A673 (cell line): ENCODE results near the gene CFAP46. TPM values are rescaled to one million over a fixed set of nuclear protein-coding genes. Genes with fewer than 3 reads are reported as not detected.

Experiments
- BruUV-seq: library from RNA; stranded (reverse); fragments of 400-500 nt; replicated peaks from 2 replicates; lab custom pipeline; 2021; lab: Mats Ljungman, UMichigan
- CTCF ChIA-PET: fragments of 300-600 bp; sonication (Branson Sonifier 250); formaldehyde crosslinking; loops from one replicate; lab custom pipeline; 2022; ENCODE audit warnings: antibody characterized with exemption; lab: Charles Lee
- POLR2A ChIA-PET: fragments of 300-600 bp; sonication (Branson Sonifier 250); formaldehyde crosslinking; loops from one replicate; lab custom pipeline; 2022; ENCODE audit warnings: antibody characterized with exemption; ENCODE audit not compliant: low non-redundant PET; lab: Charles Lee
- DNase-seq: peaks from one replicate; pipeline ENCODE4 v3.0.0-alpha.2; 2015; ENCODE audit warnings: low spot score
- H3K27ac ChIP-seq: fragments of 200-600 bp; sonication (generic); 2 replicates; pipeline ENCODE4 v1.5.1; 2016; ENCODE audit warnings: mixed run types, low read depth, mild to moderate bottlenecking, mixed read lengths, antibody characterized with exemption, low read length; ENCODE audit not compliant: poor library complexity, severe bottlenecking
- H3K27me3 ChIP-seq: fragments of 200-600 bp; sonication (generic); replicated peaks from 2 replicates; pipeline ENCODE4 v1.6.1; 2017; ENCODE audit warnings: mixed run types, low read depth, mild to moderate bottlenecking, mixed read lengths, antibody characterized with exemption, low read length; ENCODE audit not compliant: insufficient read depth, poor library complexity
- H3K36me3 ChIP-seq: fragments of 200-600 bp; sonication (generic); 2 replicates; pipeline ENCODE4 v1.6.1; 2016; ENCODE audit warnings: mixed run types, mild to moderate bottlenecking, mixed read lengths, antibody characterized with exemption, low read length; ENCODE audit not compliant: insufficient read depth, poor library complexity, severe bottlenecking
- H3K4me1 ChIP-seq: fragments of 200-600 bp; sonication (generic); 2 replicates; pipeline ENCODE4 v1.6.1; 2017; ENCODE audit warnings: mixed run types, mild to moderate bottlenecking, mixed read lengths, antibody characterized with exemption, low read length; ENCODE audit not compliant: insufficient read depth, poor library complexity, severe bottlenecking
- H3K4me3 ChIP-seq: fragments of 200-600 bp; sonication (generic); 2 replicates; pipeline ENCODE4 v1.5.1; 2016; ENCODE audit warnings: low read depth, mixed run types, mild to moderate bottlenecking, mixed read lengths, low read length; ENCODE audit not compliant: poor library complexity, severe bottlenecking
- H3K9me3 ChIP-seq: fragments of 200-600 bp; sonication (generic); 2 replicates; pipeline ENCODE4 v1.6.1; 2016; ENCODE audit warnings: mixed run types, low read depth, mild to moderate bottlenecking, mixed read lengths, antibody characterized with exemption, low read length; ENCODE audit not compliant: poor library complexity, severe bottlenecking
- EZH2 ChIP-seq: fragments of 200-600 bp; sonication (generic); IDR thresholded peaks from 2 replicates; pipeline ENCODE4 v1.6.1; 2017; ENCODE audit warnings: borderline replicate concordance, low read depth, mild to moderate bottlenecking, mixed read lengths, antibody characterized with exemption, low read length; ENCODE audit not compliant: poor library complexity, severe bottlenecking
- intact Hi-C: fragments of 100-400 bp; cut with micrococcal nuclease; formaldehyde crosslinking; loops from one replicate; pipeline ENCODE4 v1.10.0; 2022; ENCODE audit not compliant: unreplicated experiment
- total RNA-seq: library from RNA; stranded (reverse); gene quantifications from 2 replicates; pipeline ENCODE4 v1.2.3, GENCODE V29; 2021
- TF ChIP-seq, protein P1 (sequence below): fragments of 300-800, 200-600 bp; sonication (generic); conservative IDR thresholded peaks from 2 replicates; pipeline ENCODE4 v1.5.1; 2017; ENCODE audit warnings: low read depth, mild to moderate bottlenecking, antibody characterized with exemption, low read length, moderate library complexity, mixed read lengths

The CFAP46 gene
- total RNA-seq, 1 experiment from 2014 or later: 1.9 TPM

DNA sequence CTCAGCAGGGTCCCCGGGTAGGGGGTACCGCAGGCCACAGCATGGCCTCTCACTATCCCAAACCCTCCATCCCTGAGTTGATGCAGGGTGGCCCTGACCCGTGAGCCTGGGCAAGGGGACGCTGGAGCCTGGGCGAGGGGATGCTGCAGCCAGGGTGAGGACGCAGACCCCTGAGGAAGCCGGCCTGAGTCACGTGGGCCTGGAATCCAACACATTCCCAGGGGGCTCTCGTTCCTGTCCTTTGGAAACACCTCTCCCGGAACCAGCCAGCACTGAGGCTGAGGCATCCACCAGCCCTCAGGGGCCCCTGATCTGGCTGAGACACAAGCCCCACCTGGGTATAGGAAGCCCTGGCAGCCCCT is 95.0 kb downstream of the CFAP46 start:
- no TSS peak for BruUV-seq
- intact Hi-C loops: no loop called here
- Histone ChIP-seq H3K4me3 (no peak overlapping the region), H3K27me3 (peaks cover 56% of the 10 kb centered on the region), H3K4me1 (no peaks in the 10 kb centered on the region), H3K36me3 (no peaks in the 10 kb centered on the region), H3K27ac (no peak overlapping the region), H3K9me3 (peaks cover 7% of the 10 kb centered on the region)
- no peak for TF ChIP-seq EZH2
- TF ChIP-seq, protein P1, sequence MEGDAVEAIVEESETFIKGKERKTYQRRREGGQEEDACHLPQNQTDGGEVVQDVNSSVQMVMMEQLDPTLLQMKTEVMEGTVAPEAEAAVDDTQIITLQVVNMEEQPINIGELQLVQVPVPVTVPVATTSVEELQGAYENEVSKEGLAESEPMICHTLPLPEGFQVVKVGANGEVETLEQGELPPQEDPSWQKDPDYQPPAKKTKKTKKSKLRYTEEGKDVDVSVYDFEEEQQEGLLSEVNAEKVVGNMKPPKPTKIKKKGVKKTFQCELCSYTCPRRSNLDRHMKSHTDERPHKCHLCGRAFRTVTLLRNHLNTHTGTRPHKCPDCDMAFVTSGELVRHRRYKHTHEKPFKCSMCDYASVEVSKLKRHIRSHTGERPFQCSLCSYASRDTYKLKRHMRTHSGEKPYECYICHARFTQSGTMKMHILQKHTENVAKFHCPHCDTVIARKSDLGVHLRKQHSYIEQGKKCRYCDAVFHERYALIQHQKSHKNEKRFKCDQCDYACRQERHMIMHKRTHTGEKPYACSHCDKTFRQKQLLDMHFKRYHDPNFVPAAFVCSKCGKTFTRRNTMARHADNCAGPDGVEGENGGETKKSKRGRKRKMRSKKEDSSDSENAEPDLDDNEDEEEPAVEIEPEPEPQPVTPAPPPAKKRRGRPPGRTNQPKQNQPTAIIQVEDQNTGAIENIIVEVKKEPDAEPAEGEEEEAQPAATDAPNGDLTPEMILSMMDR: no peak
- ChIA-PET POLR2A (no interaction called here), CTCF (no interaction called here)
- no peak for DNase-seq

DNA sequence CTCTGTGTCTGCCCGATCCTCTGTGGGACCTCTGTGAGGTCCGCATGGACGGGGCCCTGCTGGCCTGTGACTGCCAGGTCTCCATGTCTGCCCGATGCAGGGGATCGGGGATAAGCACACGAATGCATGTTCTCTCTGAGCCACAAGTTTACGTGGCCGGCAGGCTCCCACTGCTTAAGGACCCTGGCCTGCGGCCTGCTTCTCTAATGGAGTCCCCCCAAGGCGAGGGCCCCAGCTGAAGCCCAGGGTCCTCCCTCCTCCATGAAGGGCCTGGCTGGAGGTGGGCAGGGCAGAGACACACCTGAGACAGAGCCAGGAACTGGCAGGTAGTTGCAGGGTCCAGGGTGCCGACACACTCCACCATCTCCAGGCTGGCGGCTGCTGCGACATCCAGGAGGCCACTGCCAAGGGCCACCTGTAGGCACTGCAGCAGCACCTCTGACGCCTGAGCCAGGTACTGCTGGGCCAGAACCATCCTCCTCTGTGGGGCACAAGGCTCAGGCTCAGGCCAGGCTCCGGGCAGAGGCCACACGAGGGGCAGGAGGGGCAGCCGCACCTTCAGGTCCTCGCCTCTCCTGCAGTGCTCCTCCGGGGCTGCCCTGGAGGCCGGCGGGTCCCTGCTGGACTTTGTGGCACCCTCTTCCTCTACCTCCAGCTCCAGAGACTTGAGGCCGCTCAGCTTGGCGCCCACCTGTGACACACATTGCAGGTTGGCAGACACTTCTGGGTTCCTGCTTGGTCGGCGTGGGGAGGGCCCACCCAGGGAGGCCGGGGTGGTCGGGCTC is 95.5 kb downstream of the CFAP46 start:
- POLR2A ChIA-PET: no interaction called here
- TF ChIP-seq EZH2: no peak
- TF ChIP-seq, protein P1: no peak
- H3K4me3 ChIP-seq: no peak overlapping the region

DNA sequence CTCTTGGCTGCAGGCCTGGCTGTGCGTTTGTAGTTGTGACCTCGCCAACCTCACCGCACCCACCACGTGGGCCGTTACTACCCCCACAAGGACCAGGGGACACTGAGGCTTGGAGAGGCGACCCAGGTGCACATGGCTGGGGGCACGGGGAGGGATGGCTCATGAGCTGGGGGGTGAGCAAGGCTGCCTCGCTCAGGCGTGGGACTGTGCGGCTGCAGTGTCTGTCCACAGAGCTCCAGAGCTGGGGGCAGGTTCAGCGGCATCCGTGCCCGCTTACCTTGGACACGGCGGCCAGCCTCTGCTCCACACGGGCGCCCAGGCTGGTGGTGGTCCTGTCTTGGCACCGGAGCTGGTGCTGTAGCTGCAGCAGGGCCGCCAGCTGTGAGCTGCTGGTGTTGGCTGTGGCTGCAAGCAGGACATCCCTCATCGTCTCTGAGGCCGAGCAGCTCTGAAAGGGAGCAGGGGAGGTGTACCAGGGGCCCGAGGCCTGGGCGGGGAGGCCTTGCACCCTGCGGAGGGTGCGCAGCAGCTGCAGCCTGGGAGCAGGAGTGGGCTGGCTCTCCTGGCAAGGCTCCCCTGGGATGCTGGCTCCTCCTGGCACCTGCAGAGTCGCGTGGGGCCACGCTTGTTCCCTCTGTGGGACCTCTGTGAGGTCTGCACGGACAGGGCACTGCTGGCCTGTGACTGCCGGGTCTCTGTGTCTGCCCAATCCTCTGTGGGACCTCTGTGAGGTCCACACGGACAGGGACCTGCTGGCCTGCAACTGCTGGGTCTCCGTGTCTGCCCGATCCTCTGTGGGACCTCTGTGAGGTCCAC is 96.4 kb downstream of the CFAP46 start:
- H3K4me3 ChIP-seq: no peak overlapping the region
- ChIA-PET CTCF (no interaction called here), POLR2A (no interaction called here)
- no peak overlapping the region for H3K27ac ChIP-seq
- BruUV-seq: no TSS peak
- no peaks in the 10 kb centered on the region for H3K36me3 ChIP-seq
- peaks cover 47% of the 10 kb centered on the region for H3K27me3 ChIP-seq
- intact Hi-C loops: no loop called here
- peaks cover 11% of the 10 kb centered on the region for H3K9me3 ChIP-seq
- no peaks in the 10 kb centered on the region for H3K4me1 ChIP-seq
- no peak for DNase-seq
- no peak for TF ChIP-seq EZH2
- TF ChIP-seq, protein P1: no peak

More for the DNA sequence above, 95.5 kb downstream of the CFAP46 start:
- no TSS peak for BruUV-seq
- CTCF ChIA-PET: no interaction called here
- peaks cover 11% of the 10 kb centered on the region for H3K9me3 ChIP-seq
- no peak for DNase-seq
- no peaks in the 10 kb centered on the region for H3K4me1 ChIP-seq
- no peaks in the 10 kb centered on the region for H3K36me3 ChIP-seq
- peaks cover 55% of the 10 kb centered on the region for H3K27me3 ChIP-seq
- intact Hi-C loops: no loop called here
- H3K27ac ChIP-seq: no peak overlapping the region
